C4-2B (cell line): ENCODE data around the gene CCSER2.

ENCODE experiments used
- ZFX ChIP-seq: fragments of 450-650 bp; IDR thresholded peaks from 2 replicates; pipeline ENCODE4 v1.6.1; 2017
- TF ChIP-seq, protein P1 (sequence below): fragments of 450-650 bp; conservative IDR thresholded peaks from 2 replicates; pipeline ENCODE4 v1.5.1; 2017; ENCODE audit warnings: mild to moderate bottlenecking

DNA sequence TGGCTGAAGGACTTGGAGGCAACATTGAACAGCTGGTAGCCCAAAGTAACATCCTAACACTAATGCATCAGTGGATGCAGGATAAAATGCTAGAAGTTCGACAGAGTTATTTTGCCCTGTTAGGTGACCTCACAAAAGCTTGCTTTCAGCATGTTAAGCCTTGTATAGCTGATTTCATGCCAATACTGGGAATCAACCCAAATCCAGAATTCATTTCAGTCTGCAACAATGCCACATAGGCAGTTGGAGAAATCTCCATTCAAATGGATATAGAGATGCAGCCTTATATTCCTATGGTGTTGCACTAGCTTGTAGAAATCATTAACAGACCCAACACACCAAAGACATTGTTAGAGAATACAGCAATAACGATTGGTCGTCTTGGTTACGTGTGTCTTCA is 62.9 kb downstream of the CCSER2 start:
- TF ChIP-seq, protein P1, sequence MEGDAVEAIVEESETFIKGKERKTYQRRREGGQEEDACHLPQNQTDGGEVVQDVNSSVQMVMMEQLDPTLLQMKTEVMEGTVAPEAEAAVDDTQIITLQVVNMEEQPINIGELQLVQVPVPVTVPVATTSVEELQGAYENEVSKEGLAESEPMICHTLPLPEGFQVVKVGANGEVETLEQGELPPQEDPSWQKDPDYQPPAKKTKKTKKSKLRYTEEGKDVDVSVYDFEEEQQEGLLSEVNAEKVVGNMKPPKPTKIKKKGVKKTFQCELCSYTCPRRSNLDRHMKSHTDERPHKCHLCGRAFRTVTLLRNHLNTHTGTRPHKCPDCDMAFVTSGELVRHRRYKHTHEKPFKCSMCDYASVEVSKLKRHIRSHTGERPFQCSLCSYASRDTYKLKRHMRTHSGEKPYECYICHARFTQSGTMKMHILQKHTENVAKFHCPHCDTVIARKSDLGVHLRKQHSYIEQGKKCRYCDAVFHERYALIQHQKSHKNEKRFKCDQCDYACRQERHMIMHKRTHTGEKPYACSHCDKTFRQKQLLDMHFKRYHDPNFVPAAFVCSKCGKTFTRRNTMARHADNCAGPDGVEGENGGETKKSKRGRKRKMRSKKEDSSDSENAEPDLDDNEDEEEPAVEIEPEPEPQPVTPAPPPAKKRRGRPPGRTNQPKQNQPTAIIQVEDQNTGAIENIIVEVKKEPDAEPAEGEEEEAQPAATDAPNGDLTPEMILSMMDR = no peak
- no peak for TF ChIP-seq ZFX
